22Rv1 (cell line): ENCODE results near the gene RAP1A.

Experiments
- CTCF ChIP-seq: fragments of 450-650 bp; IDR thresholded peaks from 2 replicates; pipeline ENCODE4 v1.5.1; 2017; ENCODE audit warnings: mild to moderate bottlenecking
- ZFX ChIP-seq: fragments of 450-650 bp; IDR thresholded peaks from 2 replicates; pipeline ENCODE4 v1.6.1; 2017; ENCODE audit warnings: antibody characterized with exemption, borderline replicate concordance

DNA sequence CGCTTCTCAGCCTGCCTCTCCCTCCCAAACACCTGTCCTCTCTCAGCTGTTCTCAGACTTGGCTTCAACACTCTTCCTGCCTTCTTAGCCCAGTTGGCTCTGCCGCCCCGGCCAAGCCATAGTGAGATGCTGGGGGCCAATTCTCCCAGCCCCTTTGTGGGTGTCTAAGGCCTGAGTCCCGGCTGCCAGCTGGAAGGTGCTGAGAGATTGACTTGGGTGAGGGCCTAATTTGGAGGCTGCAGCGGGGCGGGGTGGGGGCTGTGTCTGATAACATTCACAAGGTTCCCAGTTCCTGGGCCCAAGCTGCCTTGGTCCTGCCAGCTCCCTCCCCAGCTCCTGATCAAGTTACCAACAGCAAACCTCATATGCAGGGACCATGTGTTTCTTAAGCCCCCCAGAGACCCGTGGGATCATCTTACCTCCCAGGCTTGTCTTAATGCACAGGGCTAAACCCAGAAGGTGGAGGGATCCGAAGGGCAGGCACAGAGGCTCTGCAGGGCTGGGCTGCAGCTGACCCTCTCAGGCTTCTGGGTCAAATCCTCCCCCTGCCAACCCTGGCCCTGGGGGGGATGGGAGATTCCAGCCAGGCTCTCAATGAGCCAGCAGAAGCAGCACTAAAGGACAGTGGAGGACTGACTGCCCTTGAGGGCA is 109.8 kb downstream of the RAP1A start:
- TF ChIP-seq CTCF (no peak), ZFX (no peak)
